ENCODE data around the gene CHRNA1. TPM values are rescaled to one million over a fixed set of nuclear protein-coding genes. Genes with fewer than 3 reads are reported as not detected.
A peak's percentile ranks its signal among the peaks of the same experiment; 100 is the strongest.

Gene CHRNA1
- total RNA-seq, 2 experiments from 2014 or later, result not detected

GRCh38 chr2:174753038-174753633 is 11.1 kb downstream of the CHRNA1 start:
- Histone ChIP-seq H3K4me2 (ENCODE audit: low read length) (no peak overlapping the region), H3K27ac (ENCODE audit: low read depth, low read length, poor library complexity, severe bottlenecking) (no peak overlapping the region), H3K9me3 (ENCODE audit: low read length) (no peaks in the 10 kb centered on the region), H3K4me1 (ENCODE audit: insufficient read depth, low read length, poor library complexity, severe bottlenecking) (peaks cover 8% of the 10 kb centered on the region), H3K4me3 (ENCODE audit: low read depth, low read length, poor library complexity, severe bottlenecking) (no peak overlapping the region), H3K9me2 (ENCODE audit: insufficient read depth, low read length) (no peaks in the 10 kb centered on the region), H4K20me1 (ENCODE audit: insufficient read depth, low read length) (no peaks in the 10 kb centered on the region), H3K36me3 (ENCODE audit: insufficient read depth, low read length) (no peaks in the 10 kb centered on the region), H3K79me2 (ENCODE audit: insufficient read depth, low read depth, low read length) (no peaks in the 10 kb centered on the region), H2AFZ (ENCODE audit: low read length) (no peak overlapping the region)
- TF ChIP-seq CTCF (conservative IDR thresholded peaks at IDR 0.05; ENCODE audit: low read length) (no peak), EZH2phosphoT487 (IDR thresholded peaks at IDR 0.05; ENCODE audit: borderline replicate concordance, low read depth, low read length) (no peak)
- CTCF ChIA-PET (ENCODE audit: unreplicated experiment), result no interaction called here
- DNase-seq (ENCODE audit: low spot score), result no peak
- POLR2A ChIA-PET, result no interaction called here
- intact Hi-C loops (cut with micrococcal nuclease; ENCODE audit: unreplicated experiment), result no loop called here
- BruUV-seq (replicated peaks), result no TSS peak

GRCh38 chr2:174752403-174753037 is 11.8 kb downstream of the CHRNA1 start:
- peaks cover 8% of the 10 kb centered on the region for H3K4me1 ChIP-seq (ENCODE audit: insufficient read depth, low read length, poor library complexity, severe bottlenecking)
- H3K27ac ChIP-seq (ENCODE audit: low read depth, low read length, poor library complexity, severe bottlenecking), result no peak overlapping the region
- no peaks in the 10 kb centered on the region for H3K79me2 ChIP-seq (ENCODE audit: insufficient read depth, low read depth, low read length)
- no peaks in the 10 kb centered on the region for H4K20me1 ChIP-seq (ENCODE audit: insufficient read depth, low read length)
- H3K9me3 ChIP-seq (ENCODE audit: low read length), result no peaks in the 10 kb centered on the region
- H3K36me3 ChIP-seq (ENCODE audit: insufficient read depth, low read length), result no peaks in the 10 kb centered on the region
- H3K9me2 ChIP-seq (ENCODE audit: insufficient read depth, low read length), result no peaks in the 10 kb centered on the region
- TF ChIP-seq EZH2phosphoT487 (IDR thresholded peaks at IDR 0.05; ENCODE audit: borderline replicate concordance, low read depth, low read length) (no peak), CTCF (conservative IDR thresholded peaks at IDR 0.05; ENCODE audit: low read length) (no peak)
- intact Hi-C loops (cut with micrococcal nuclease; ENCODE audit: unreplicated experiment), result no loop called here
- CTCF ChIA-PET (ENCODE audit: unreplicated experiment), result no interaction called here
- no TSS peak for BruUV-seq (replicated peaks)
- no peak for DNase-seq (ENCODE audit: low spot score)
- no peak overlapping the region for H3K4me2 ChIP-seq (ENCODE audit: low read length)
- H3K4me3 ChIP-seq (ENCODE audit: low read depth, low read length, poor library complexity, severe bottlenecking), result no peak overlapping the region
- H2AFZ ChIP-seq (ENCODE audit: low read length), result peak overlapping the region; percentile 55; the same call in 1 of the 2 replicates
- POLR2A ChIA-PET, result interaction anchor here (1.0 kb wide), 1 partner anchor 18 kb away, joined by 3 read pairs; no protein-coding TSS in a partner anchor

GRCh38 chr2:174750923-174751441 is 13.3 kb downstream of the CHRNA1 start:
- H3K36me3 ChIP-seq (ENCODE audit: insufficient read depth, low read length), result no peaks in the 10 kb centered on the region
- H3K4me1 ChIP-seq (ENCODE audit: insufficient read depth, low read length, poor library complexity, severe bottlenecking), result peaks cover 8% of the 10 kb centered on the region
- no TSS peak for BruUV-seq (replicated peaks)
- ChIA-PET POLR2A (interaction anchor here (0.6 kb wide), 2 partner anchors 1297 to 1426 kb away, joined by 4 to 5 read pairs; no protein-coding TSS in a partner anchor), CTCF (ENCODE audit: unreplicated experiment) (no interaction called here)
- DNase-seq (ENCODE audit: low spot score), result peak; percentile 5
- H4K20me1 ChIP-seq (ENCODE audit: insufficient read depth, low read length), result no peaks in the 10 kb centered on the region
- H3K9me2 ChIP-seq (ENCODE audit: insufficient read depth, low read length), result no peaks in the 10 kb centered on the region
- no peak overlapping the region for H3K4me3 ChIP-seq (ENCODE audit: low read depth, low read length, poor library complexity, severe bottlenecking)
- no peaks in the 10 kb centered on the region for H3K9me3 ChIP-seq (ENCODE audit: low read length)
- no peak overlapping the region for H3K27ac ChIP-seq (ENCODE audit: low read depth, low read length, poor library complexity, severe bottlenecking)
- H3K4me2 ChIP-seq (ENCODE audit: low read length), result peak overlapping the region; percentile 17
- intact Hi-C loops (cut with micrococcal nuclease; ENCODE audit: unreplicated experiment), result no loop called here
- no peaks in the 10 kb centered on the region for H3K79me2 ChIP-seq (ENCODE audit: insufficient read depth, low read depth, low read length)
- TF ChIP-seq EZH2phosphoT487 (IDR thresholded peaks at IDR 0.05; ENCODE audit: borderline replicate concordance, low read depth, low read length), result no peak
- 0 out of 2 replicates have a peak, but pooled peaks have one; percentile 14 for TF ChIP-seq CTCF (conservative IDR thresholded peaks at IDR 0.05; ENCODE audit: low read length)
- H2AFZ ChIP-seq (ENCODE audit: low read length), result peak overlapping the region; percentile 57; the same call in 1 of the 2 replicates
